GM12875 (cell line): ENCODE measurements around the gene XKR7.
A peak's percentile ranks its signal among the peaks of the same experiment; 100 is the strongest.

Experiments
- H3K4me3 ChIP-seq: one replicate; pipeline ENCODE4 v1.5.1; 2011; ENCODE audit warnings: low read depth, low read length, control low read depth
- CTCF ChIP-seq: IDR thresholded peaks from 2 replicates; pipeline ENCODE4 v1.5.1; 2011; ENCODE audit warnings: low read depth, mild to moderate bottlenecking, control low read depth, inconsistent platforms, low read length, moderate library complexity, borderline replicate concordance; ENCODE audit not compliant: insufficient read depth

The XKR7 gene

GRCh38 chr20:31945319-31945718 lies 22.6 kb upstream of the XKR7 start:
- H3K4me3 ChIP-seq, result no peak overlapping the region
- TF ChIP-seq CTCF, result no peak

- TF ChIP-seq CTCF, result no peak
- no peak overlapping the region for H3K4me3 ChIP-seq
Measured at GRCh38 chr20:31945785-31946184, 22.2 kb upstream of the XKR7 start.

- TF ChIP-seq CTCF, result no peak
- H3K4me3 ChIP-seq, result no peak overlapping the region
Measured at GRCh38 chr20:31948008-31948407, 19.9 kb upstream of the XKR7 start.

- H3K4me3 ChIP-seq, result no peak overlapping the region
- TF ChIP-seq CTCF, result no peak
Measured at GRCh38 chr20:31949877-31950646, 17.9 kb upstream of the XKR7 start.

GRCh38 chr20:31951203-31951529 lies 16.8 kb upstream of the XKR7 start:
- peak overlapping the region; percentile 86 for H3K4me3 ChIP-seq
- no peak for TF ChIP-seq CTCF

- TF ChIP-seq CTCF, result peak; percentile 95
Measured at GRCh38 chr20:31951530-31952453, 16.2 kb upstream of the XKR7 start, which contains the start of gene PDRG1. Gene PDRG1 (minus strand): TSS chr20:31952046. CDS start chr20:31951961, 85 bp downstream.

More at GRCh38 chr20:31951530-31952453, 16.2 kb upstream of the XKR7 start, which contains the start of gene PDRG1:
- peak within 1 kb of the TSS; percentile 86 for H3K4me3 ChIP-seq
